C4-2B (cell line): Measurements from ENCODE around the gene HARS1.

Source experiments
- CTCF ChIP-seq: fragments of 450-650 bp; conservative IDR thresholded peaks from 2 replicates; pipeline ENCODE4 v1.5.1; 2017; ENCODE audit warnings: mild to moderate bottlenecking
- ZFX ChIP-seq: fragments of 450-650 bp; IDR thresholded peaks from 2 replicates; pipeline ENCODE4 v1.6.1; 2017

DNA sequence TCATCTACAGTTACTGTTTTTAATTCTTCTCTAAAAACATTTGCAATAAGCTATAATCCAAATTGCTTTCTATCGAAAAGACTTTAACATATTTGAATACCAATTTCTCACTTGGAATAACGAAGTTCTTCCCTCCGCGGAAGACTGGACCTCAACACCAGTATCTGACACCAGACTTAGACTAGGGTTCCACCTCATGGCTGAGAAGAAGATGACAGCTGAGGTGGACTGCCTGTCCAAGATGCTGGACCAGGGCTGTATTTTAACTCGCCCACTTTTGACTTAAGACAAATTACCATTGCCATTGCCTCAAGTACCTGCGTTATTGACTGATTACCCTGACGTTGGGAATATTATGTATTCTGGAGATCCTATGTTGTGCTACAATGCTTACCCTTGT lies 43.2 kb upstream of the HARS1 start:
- TF ChIP-seq CTCF (peak; percentile 48), ZFX (no peak)
